ENCODE data around the gene TMC5.

TMC5 gene

DNA sequence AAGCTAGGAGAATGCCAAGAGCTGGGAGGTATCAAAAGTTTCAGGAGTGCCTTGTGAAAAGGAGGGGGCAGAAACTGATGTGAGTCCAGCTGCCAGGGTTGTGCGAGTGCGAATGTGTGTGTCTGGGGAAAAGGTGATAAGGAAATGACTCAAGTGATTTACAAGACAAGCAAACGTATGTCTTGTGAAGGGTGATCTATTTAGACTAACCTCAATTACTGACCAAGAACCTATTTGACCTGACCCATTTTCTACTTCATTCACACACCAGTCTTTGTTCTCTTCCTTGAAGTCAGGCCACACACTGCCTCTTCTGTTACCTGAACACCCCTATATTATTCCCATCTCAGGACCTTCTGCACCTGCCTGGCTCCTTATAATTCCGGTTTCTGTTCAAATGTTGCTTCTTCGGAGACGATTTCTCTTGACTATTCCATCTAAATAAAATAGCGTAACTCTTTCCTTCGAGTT lies 103.2 kb downstream of the TMC5 start:
- Histone ChIP-seq H3K9ac (ENCODE audit: low read length) (peak overlapping the region; percentile 78), H3K4me1 (ENCODE audit: control insufficient read depth, insufficient read depth, low read length) (peaks cover 12% of the 10 kb centered on the region), H3K4me3 (ENCODE audit: low read length) (peak overlapping the region; percentile 43), H3K36me3 (ENCODE audit: control insufficient read depth, insufficient read depth, low read length) (no peaks in the 10 kb centered on the region), H3K27me3 (ENCODE audit: control insufficient read depth, insufficient read depth, low read length) (no peaks in the 10 kb centered on the region), H3K9me3 (ENCODE audit: control insufficient read depth, low read length) (no peaks in the 10 kb centered on the region)

DNA sequence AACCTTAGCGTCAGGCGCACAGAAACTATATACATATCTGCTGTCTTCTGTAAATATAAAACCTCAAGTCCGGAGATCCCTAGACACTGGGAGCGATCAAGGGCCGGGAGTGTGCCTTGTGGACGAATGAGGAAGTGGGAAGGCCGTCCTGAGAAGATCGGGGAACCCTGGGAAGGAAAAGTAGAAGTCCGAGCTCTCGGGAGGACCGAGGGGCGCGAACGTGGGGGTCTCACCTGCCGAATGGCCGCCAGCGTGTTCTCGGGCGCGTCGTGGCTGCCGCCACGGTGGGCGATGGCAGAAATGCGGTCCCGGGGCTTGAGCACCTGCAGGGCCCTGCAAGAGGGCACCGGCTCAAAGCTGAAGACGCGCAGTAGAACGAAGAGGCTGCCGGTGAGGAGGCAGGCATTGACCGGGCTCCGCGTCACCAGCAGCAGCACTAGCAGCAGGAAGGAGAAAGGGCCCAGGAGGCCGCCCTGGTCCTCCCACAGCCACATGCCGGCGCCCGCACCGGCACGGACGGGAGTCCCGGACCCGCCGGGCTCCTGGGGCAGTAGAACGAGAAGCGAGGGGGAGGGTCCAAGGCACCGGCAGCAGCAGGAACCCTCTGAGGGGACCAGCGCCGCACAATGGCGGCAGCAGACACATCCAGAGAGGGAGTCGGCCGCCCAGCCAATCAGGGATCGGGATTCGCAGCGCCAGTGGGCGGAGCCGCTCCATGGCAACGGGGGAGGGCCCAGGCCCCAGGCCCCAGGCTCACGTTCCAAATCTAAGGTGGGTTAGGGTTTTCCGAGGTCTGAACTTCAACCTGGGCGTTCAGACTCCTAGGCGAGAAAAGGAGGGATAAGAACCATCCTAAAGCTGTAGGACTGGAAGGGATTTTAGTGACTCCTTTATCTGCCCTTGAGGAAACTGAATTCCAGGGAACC lies 104.1 kb downstream of the TMC5 start, which contains the start of gene GDE1:
Gene GDE1 (minus strand): TSS at position 628 of the 926 bp plus-strand sequence. CDS start 134 bp downstream, at position 494.
- Histone ChIP-seq H3K4me1 (ENCODE audit: control insufficient read depth, insufficient read depth, low read length) (peaks cover 7% of the 10 kb centered on the region), H3K4me3 (ENCODE audit: low read length) (peak within 1 kb of the TSS; percentile 43), H3K9ac (ENCODE audit: low read length) (peak within 1 kb of the TSS; percentile 78), H3K9me3 (ENCODE audit: control insufficient read depth, low read length) (no peaks in the 10 kb centered on the region), H3K36me3 (ENCODE audit: control insufficient read depth, insufficient read depth, low read length) (no peaks in the 10 kb centered on the region), H3K27me3 (ENCODE audit: control insufficient read depth, insufficient read depth, low read length) (no peaks in the 10 kb centered on the region)

DNA sequence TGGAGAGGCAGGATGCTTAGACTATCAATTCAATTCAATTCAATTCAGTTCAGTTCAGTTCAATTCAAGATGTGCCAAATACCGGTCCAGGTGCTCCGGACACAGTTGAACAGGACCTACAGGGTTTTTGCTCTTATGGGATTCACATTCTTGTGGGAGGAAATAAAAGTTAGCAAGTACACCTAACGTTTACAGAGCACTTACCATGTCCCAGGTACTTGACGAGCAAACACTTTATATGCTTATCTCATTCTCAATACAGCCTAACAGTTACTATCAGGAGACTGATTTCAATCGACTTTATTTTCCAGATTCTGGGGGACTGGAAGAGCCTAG lies 104.7 kb downstream of the TMC5 start:
- Histone ChIP-seq H3K4me3 (ENCODE audit: low read length) (no peak overlapping the region), H3K9ac (ENCODE audit: low read length) (peak overlapping the region; percentile 78), H3K9me3 (ENCODE audit: control insufficient read depth, low read length) (no peaks in the 10 kb centered on the region), H3K4me1 (ENCODE audit: control insufficient read depth, insufficient read depth, low read length) (peaks cover 7% of the 10 kb centered on the region), H3K27me3 (ENCODE audit: control insufficient read depth, insufficient read depth, low read length) (no peaks in the 10 kb centered on the region), H3K36me3 (ENCODE audit: control insufficient read depth, insufficient read depth, low read length) (no peaks in the 10 kb centered on the region)

DNA sequence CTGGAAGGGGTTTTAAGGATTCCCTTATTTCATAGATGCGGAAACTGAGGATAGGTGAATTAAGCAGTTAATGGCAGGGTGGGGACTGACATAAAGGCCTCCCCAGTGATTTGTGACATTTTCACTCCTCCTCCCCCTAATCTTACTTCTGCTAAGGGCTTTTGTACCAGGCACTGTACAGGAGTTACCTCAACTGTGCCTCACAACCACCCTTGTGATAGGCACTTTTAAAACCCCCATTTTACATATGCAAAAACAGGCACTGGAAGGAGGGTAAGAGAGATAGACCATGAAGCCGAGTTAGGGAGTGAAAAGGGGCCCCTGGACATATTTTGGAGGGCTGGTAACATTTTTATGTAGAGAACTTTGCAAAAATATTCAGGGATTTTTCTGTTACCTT lies 105.1 kb downstream of the TMC5 start:
- Histone ChIP-seq H3K9ac (ENCODE audit: low read length) (no peak overlapping the region), H3K4me1 (ENCODE audit: control insufficient read depth, insufficient read depth, low read length) (peaks cover 7% of the 10 kb centered on the region), H3K27me3 (ENCODE audit: control insufficient read depth, insufficient read depth, low read length) (no peaks in the 10 kb centered on the region), H3K9me3 (ENCODE audit: control insufficient read depth, low read length) (no peaks in the 10 kb centered on the region), H3K36me3 (ENCODE audit: control insufficient read depth, insufficient read depth, low read length) (no peaks in the 10 kb centered on the region), H3K4me3 (ENCODE audit: low read length) (no peak overlapping the region)

DNA sequence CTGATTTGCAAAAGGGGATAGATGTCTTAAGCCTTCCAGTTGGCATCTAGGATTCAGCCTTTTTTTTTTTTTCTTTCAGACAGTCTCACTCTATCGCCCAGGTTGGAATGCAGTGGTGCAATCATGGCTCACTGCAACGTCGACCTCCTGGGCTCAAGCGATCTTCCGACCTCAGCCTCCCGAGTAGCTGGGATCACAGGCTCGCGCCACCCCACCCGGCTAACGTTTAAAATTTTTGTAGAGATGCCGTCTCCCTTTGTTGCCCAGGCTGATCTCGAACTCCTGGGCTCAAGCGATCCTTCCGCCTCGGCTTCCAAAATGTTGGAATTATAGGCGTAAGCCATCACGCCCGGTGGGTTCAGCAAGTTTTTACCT lies 105.5 kb downstream of the TMC5 start:
- no peaks in the 10 kb centered on the region for H3K36me3 ChIP-seq (ENCODE audit: control insufficient read depth, insufficient read depth, low read length)
- H3K27me3 ChIP-seq (ENCODE audit: control insufficient read depth, insufficient read depth, low read length) = no peaks in the 10 kb centered on the region
- H3K9ac ChIP-seq (ENCODE audit: low read length) = no peak overlapping the region
- peaks cover 7% of the 10 kb centered on the region for H3K4me1 ChIP-seq (ENCODE audit: control insufficient read depth, insufficient read depth, low read length)
- H3K9me3 ChIP-seq (ENCODE audit: control insufficient read depth, low read length) = no peaks in the 10 kb centered on the region
- no peak overlapping the region for H3K4me3 ChIP-seq (ENCODE audit: low read length)

DNA sequence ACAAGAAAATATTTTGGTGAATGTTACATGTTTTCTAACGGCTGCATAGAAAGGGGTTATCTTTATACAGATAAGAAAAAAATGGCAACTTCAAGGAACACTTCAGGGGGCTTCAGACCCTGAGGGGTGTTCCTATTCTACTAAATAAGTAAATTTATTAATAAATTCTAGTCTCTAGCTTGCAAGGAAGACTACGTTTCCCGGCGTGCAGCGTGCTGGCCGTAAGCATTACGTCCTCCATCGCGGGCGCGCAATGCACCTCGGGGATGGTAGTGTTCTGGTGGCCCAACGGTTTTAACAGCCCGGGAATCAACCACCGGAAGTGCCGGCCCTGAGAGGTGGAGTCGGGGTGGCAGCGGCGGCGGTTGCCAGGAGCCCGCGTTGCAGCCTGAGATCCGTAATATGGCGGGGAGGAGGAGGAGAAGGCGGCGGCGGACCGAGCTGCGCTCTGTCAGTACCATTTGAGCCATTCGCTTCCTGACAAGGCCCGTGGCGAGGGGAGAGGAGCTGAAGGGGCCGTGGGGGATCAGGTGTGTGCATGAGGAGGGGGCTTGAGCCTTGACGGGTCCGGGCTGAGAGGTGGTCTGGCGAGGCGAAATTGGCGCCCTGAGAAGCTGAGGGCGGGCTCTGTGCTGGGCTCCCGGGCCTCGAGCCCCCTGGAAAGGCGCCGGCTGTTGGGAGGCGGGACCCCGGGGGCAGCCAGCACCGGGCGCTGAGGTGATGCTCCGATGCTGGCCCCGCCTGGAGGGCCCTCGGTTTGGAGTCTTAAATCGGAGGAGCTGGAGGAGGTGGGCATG lies 106.1 kb downstream of the TMC5 start, which contains the start of gene CCP110:
Gene CCP110 (plus strand): TSS at position 384 of the 797 bp plus-strand sequence. CDS start 3,940 bp downstream, outside the sequence.
- Histone ChIP-seq H3K4me3 (ENCODE audit: low read length) (peak within 1 kb of the TSS; percentile 58), H3K36me3 (ENCODE audit: control insufficient read depth, insufficient read depth, low read length) (no peaks in the 10 kb centered on the region), H3K27me3 (ENCODE audit: control insufficient read depth, insufficient read depth, low read length) (no peaks in the 10 kb centered on the region), H3K9ac (ENCODE audit: low read length) (peak within 1 kb of the TSS; percentile 66), H3K9me3 (ENCODE audit: control insufficient read depth, low read length) (no peaks in the 10 kb centered on the region), H3K4me1 (ENCODE audit: control insufficient read depth, insufficient read depth, low read length) (peaks cover 7% of the 10 kb centered on the region)

DNA sequence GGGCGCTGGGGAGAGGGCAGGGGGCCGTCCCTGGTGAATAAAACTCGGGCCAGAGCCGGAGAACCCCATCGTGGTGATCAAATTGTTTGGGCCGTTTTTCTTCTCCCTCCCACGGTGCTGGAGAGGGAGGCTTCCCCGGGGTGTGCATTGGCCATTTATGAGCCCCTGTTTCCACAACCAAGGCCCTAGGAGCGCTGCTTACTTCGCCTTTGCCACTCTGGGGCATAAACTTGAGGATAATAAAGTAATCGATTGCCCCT lies 106.6 kb downstream of the TMC5 start:
- H3K4me1 ChIP-seq (ENCODE audit: control insufficient read depth, insufficient read depth, low read length) = peaks cover 7% of the 10 kb centered on the region
- no peaks in the 10 kb centered on the region for H3K36me3 ChIP-seq (ENCODE audit: control insufficient read depth, insufficient read depth, low read length)
- H3K9me3 ChIP-seq (ENCODE audit: control insufficient read depth, low read length) = no peaks in the 10 kb centered on the region
- H3K9ac ChIP-seq (ENCODE audit: low read length) = peak overlapping the region; percentile 66
- H3K4me3 ChIP-seq (ENCODE audit: low read length) = peak overlapping the region; percentile 58
- H3K27me3 ChIP-seq (ENCODE audit: control insufficient read depth, insufficient read depth, low read length) = no peaks in the 10 kb centered on the region

DNA sequence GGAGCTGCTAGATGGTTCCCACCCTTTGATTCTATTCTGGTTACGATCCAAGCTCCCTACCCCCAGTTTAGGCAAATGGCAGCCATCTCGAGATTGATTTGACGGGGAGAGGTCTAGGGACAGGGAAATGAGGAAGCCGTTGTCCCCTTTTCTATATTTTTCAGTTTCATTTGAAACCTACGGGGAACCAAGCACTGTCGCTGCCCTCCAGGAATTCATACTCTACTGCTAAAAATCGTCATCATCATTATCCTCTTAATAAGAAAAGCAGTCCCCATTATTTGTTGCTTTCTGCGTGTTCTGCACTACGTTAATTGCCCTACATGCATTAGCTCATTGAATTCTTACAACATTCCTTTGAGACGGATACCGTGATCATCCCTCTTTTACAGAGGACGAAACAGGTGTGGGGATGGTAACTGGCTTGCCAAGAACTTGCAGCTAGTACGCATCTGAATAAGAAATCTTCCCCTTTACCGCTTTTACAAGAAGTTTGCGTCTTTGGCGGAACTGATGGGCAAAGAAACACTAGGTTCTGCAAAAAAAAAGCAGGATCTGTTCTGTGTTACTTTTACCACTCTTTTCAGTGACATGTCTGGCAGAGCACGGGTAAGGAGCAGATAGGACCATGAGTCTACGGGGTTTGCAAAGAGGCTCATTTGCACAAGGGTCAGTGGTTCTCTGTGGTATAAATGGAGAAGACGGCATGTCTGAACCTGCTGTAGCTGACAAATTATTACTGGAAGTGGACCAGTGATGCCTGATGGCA lies 107.1 kb downstream of the TMC5 start:
- no peaks in the 10 kb centered on the region for H3K36me3 ChIP-seq (ENCODE audit: control insufficient read depth, insufficient read depth, low read length)
- peak overlapping the region; percentile 66 for H3K9ac ChIP-seq (ENCODE audit: low read length)
- H3K27me3 ChIP-seq (ENCODE audit: control insufficient read depth, insufficient read depth, low read length) = no peaks in the 10 kb centered on the region
- H3K4me1 ChIP-seq (ENCODE audit: control insufficient read depth, insufficient read depth, low read length) = peaks cover 7% of the 10 kb centered on the region
- H3K9me3 ChIP-seq (ENCODE audit: control insufficient read depth, low read length) = no peaks in the 10 kb centered on the region
- peak overlapping the region; percentile 58 for H3K4me3 ChIP-seq (ENCODE audit: low read length)

DNA sequence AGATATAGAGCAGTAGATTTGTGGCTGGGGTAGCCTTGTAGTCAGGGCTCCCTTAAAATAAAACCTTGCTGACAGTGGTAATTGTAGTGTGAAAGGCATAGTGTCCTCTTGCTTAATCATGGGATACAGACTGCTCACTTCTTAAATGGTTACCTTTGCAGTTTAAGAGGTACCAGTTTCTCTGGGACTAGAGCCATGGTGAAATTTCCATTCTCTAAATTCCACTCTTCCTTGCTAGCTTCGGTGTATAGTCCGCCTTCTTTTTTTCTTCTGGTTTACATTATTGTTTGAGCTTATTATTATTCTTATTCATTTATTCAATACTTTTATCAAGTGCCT lies 107.7 kb downstream of the TMC5 start:
- no peaks in the 10 kb centered on the region for H3K9me3 ChIP-seq (ENCODE audit: control insufficient read depth, low read length)

DNA sequence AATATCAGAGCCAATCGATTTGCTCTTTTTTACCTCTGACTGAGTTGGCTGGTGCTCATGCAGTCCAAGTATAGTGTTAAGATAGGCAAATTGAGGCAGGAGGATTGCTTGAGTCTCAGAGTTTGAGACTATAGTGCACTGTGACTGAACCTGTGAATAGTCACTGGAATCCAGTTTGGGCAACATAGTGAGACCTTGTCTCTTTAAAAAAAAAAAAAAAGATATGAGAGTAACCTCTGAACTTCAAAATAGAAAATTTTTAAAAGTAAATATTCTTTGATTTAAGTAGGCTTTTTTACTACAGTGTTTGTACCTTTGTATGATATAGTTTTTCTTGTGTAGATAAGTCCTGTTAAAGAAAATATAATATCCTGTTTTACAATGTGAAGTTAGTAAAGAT lies 109.5 kb downstream of the TMC5 start:
- Histone ChIP-seq H3K4me1 (ENCODE audit: control insufficient read depth, insufficient read depth, low read length) (peaks cover 5% of the 10 kb centered on the region), H3K36me3 (ENCODE audit: control insufficient read depth, insufficient read depth, low read length) (no peaks in the 10 kb centered on the region), H3K4me3 (ENCODE audit: low read length) (no peak overlapping the region), H3K9me3 (ENCODE audit: control insufficient read depth, low read length) (no peaks in the 10 kb centered on the region), H3K9ac (ENCODE audit: low read length) (no peak overlapping the region), H3K27me3 (ENCODE audit: control insufficient read depth, insufficient read depth, low read length) (no peaks in the 10 kb centered on the region)

More for the DNA sequence above, 107.7 kb downstream of the TMC5 start:
- H3K27me3 ChIP-seq (ENCODE audit: control insufficient read depth, insufficient read depth, low read length) = no peaks in the 10 kb centered on the region
- H3K4me3 ChIP-seq (ENCODE audit: low read length) = no peak overlapping the region
- H3K4me1 ChIP-seq (ENCODE audit: control insufficient read depth, insufficient read depth, low read length) = peaks cover 7% of the 10 kb centered on the region
- no peaks in the 10 kb centered on the region for H3K36me3 ChIP-seq (ENCODE audit: control insufficient read depth, insufficient read depth, low read length)
- no peak overlapping the region for H3K9ac ChIP-seq (ENCODE audit: low read length)

DNA sequence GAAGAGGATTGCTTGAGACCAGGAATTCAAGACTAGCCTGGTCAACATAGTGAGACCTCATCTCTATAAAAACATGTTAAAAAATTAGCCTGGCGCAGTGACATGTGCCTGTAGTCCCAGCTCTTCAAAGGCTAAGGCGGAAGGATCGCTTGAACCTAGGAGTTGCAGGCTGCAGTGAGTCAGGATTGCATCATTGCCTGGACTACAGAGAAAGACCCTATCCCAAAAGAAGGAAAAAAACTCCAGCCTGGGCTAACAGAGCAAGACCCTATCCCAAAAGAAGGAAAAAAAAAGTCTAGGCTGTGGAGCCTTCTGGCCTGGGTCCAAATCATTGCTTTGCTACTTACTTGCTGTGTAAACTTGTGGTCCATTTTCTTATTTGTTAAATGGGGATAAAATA lies 111.0 kb downstream of the TMC5 start:
- Histone ChIP-seq H3K4me1 (ENCODE audit: control insufficient read depth, insufficient read depth, low read length) (no peaks in the 10 kb centered on the region), H3K4me3 (ENCODE audit: low read length) (no peak overlapping the region), H3K27me3 (ENCODE audit: control insufficient read depth, insufficient read depth, low read length) (no peaks in the 10 kb centered on the region), H3K36me3 (ENCODE audit: control insufficient read depth, insufficient read depth, low read length) (no peaks in the 10 kb centered on the region), H3K9me3 (ENCODE audit: control insufficient read depth, low read length) (no peaks in the 10 kb centered on the region), H3K9ac (ENCODE audit: low read length) (no peak overlapping the region)

DNA sequence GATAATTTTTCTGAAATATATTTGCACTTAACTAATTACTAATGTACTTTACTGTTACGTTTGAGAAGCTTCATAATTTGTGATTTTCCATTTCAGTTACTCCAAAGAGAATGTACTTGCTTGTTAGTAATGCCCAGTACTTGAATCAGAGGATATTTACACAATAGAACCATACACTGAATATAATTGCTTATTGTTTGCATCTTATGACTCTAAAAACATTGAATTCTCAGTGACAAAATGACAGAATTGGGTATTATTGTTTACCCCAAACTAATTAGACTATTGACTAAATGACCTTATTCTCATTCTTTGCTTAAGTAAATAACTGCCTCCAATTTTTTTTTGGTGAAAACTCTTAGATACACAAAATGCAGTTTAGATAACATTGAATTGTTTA lies 114.9 kb downstream of the TMC5 start:
- peaks cover 7% of the 10 kb centered on the region for H3K36me3 ChIP-seq (ENCODE audit: control insufficient read depth, insufficient read depth, low read length)
- H3K4me1 ChIP-seq (ENCODE audit: control insufficient read depth, insufficient read depth, low read length) = no peaks in the 10 kb centered on the region

More for the DNA sequence above, 114.9 kb downstream of the TMC5 start:
- no peak overlapping the region for H3K9ac ChIP-seq (ENCODE audit: low read length)
- no peaks in the 10 kb centered on the region for H3K27me3 ChIP-seq (ENCODE audit: control insufficient read depth, insufficient read depth, low read length)
- no peaks in the 10 kb centered on the region for H3K9me3 ChIP-seq (ENCODE audit: control insufficient read depth, low read length)
- H3K4me3 ChIP-seq (ENCODE audit: low read length) = no peak overlapping the region
